Hippocampal formation (tissue), 2 donors: ENCODE data around the gene ANKRD11.
"Not testable (repeated sequence)": the region's sequence is repeated elsewhere in the genome, so short reads cannot be mapped to it uniquely, and the experiment has no call there.

Experiments
- DNase-seq, 2 donors: peaks; one replicate each; lab custom pipeline; 2025; lab: John Stamatoyannopoulos, UW

The ANKRD11 gene

GRCh38 chr16:89428605-89429004 is 61.8 kb downstream of the ANKRD11 start:
- DNase-seq = not testable (repeated sequence)

GRCh38 chr16:89426736-89427530 is 63.4 kb downstream of the ANKRD11 start:
- no peak for DNase-seq

GRCh38 chr16:89425523-89425922 is 64.8 kb downstream of the ANKRD11 start:
- no peak for DNase-seq

GRCh38 chr16:89423681-89424260 is 66.6 kb downstream of the ANKRD11 start:
- DNase-seq = no peak

- no peak for DNase-seq
Measured at GRCh38 chr16:89422905-89423630, 67.3 kb downstream of the ANKRD11 start.

- DNase-seq = no peak
Measured at GRCh38 chr16:89422527-89422904, 67.8 kb downstream of the ANKRD11 start.

GRCh38 chr16:89421300-89421699 is 69.1 kb downstream of the ANKRD11 start:
- DNase-seq = not testable (repeated sequence)

- DNase-seq = no peak
Measured at GRCh38 chr16:89420204-89420603, 70.2 kb downstream of the ANKRD11 start.

GRCh38 chr16:89418352-89418751 is 72.0 kb downstream of the ANKRD11 start:
- DNase-seq = no peak

GRCh38 chr16:89417352-89417751 is 73.0 kb downstream of the ANKRD11 start:
- DNase-seq = no peak

GRCh38 chr16:89413811-89414585 is 76.4 kb downstream of the ANKRD11 start:
- no peak for DNase-seq

- DNase-seq = no peak
Measured at GRCh38 chr16:89412811-89413210, 77.5 kb downstream of the ANKRD11 start.

- no peak for DNase-seq
Measured at GRCh38 chr16:89411335-89411850, 79.0 kb downstream of the ANKRD11 start.

GRCh38 chr16:89410794-89411309 is 79.5 kb downstream of the ANKRD11 start:
- DNase-seq = peak in 1 of 2 donors; percentile 35

- no peak for DNase-seq
Measured at GRCh38 chr16:89410322-89410721, 80.0 kb downstream of the ANKRD11 start.

GRCh38 chr16:89409161-89409711 is 81.1 kb downstream of the ANKRD11 start:
- DNase-seq = no peak

GRCh38 chr16:89408315-89408714 is 82.0 kb downstream of the ANKRD11 start:
- DNase-seq = no peak

GRCh38 chr16:89407925-89408300 is 82.4 kb downstream of the ANKRD11 start:
- no peak for DNase-seq

GRCh38 chr16:89407282-89407924 is 83.0 kb downstream of the ANKRD11 start:
- DNase-seq = no peak

GRCh38 chr16:89406277-89406888 is 84.0 kb downstream of the ANKRD11 start:
- no peak for DNase-seq
